GM12874 (cell line): Measurements from ENCODE around the gene GADD45G.

ENCODE experiments used
- TF ChIP-seq, protein P1 (sequence below): IDR thresholded peaks from 2 replicates; pipeline ENCODE4 v1.5.1; 2011; ENCODE audit warnings: low read depth, mild to moderate bottlenecking, control low read depth, low read length, moderate library complexity; ENCODE audit not compliant: insufficient read depth

GADD45G gene

GRCh38 chr9:89593727-89594427, 10.9 kb upstream of the GADD45G start:
- TF ChIP-seq, protein P1, sequence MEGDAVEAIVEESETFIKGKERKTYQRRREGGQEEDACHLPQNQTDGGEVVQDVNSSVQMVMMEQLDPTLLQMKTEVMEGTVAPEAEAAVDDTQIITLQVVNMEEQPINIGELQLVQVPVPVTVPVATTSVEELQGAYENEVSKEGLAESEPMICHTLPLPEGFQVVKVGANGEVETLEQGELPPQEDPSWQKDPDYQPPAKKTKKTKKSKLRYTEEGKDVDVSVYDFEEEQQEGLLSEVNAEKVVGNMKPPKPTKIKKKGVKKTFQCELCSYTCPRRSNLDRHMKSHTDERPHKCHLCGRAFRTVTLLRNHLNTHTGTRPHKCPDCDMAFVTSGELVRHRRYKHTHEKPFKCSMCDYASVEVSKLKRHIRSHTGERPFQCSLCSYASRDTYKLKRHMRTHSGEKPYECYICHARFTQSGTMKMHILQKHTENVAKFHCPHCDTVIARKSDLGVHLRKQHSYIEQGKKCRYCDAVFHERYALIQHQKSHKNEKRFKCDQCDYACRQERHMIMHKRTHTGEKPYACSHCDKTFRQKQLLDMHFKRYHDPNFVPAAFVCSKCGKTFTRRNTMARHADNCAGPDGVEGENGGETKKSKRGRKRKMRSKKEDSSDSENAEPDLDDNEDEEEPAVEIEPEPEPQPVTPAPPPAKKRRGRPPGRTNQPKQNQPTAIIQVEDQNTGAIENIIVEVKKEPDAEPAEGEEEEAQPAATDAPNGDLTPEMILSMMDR: peak; percentile 91

GRCh38 chr9:89594811-89595550, 9.8 kb upstream of the GADD45G start:
- TF ChIP-seq, protein P1: no peak

DNA sequence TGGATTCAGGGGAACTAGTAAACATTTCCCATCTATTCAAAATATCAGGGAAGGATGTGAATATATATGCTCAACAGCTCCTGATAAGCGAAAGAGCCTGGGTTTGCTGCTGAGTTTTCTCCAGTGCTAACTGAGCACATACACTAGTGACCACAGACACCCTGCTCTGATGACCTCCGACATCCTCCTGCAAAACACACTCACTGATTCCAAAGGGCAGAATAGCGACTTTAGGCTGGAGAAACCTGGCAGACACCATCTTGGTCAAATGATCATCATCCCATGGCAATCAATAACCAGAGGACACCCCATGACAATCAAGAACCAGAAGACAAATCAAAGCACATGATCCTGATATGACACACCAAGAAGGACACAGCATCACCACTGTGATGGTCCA, 9.2 kb upstream of the GADD45G start:
- TF ChIP-seq, protein P1: no peak

DNA sequence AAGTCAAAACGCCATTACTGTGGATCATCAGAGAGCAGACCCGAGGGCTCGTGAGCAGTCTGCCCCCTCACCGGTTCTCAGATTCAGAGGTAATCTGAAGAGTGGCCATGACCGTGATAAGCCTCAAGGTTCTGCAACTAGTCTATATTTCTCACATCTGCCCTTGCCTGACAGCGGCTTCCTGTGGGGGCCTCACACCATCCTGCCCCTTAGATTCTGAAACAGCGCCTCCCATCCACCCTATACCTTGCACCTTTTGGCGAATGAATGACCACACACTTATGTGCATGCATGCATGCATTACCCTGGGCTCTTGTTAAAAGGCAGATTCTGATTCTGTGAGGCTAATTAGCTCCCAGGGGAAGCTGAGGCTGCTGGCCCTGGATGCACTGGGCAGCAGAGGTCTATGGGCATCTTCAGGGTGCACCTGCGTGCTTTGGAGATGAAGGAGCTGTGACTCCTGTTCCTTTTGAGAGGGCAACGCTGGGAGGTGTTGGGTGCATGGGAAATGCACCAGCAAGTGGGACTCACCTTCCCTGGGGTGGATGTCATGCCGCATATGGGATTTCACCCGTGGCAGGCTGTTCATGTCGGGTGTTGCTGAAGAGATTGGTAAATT, 7.8 kb upstream of the GADD45G start:
- TF ChIP-seq, protein P1: no peak

DNA sequence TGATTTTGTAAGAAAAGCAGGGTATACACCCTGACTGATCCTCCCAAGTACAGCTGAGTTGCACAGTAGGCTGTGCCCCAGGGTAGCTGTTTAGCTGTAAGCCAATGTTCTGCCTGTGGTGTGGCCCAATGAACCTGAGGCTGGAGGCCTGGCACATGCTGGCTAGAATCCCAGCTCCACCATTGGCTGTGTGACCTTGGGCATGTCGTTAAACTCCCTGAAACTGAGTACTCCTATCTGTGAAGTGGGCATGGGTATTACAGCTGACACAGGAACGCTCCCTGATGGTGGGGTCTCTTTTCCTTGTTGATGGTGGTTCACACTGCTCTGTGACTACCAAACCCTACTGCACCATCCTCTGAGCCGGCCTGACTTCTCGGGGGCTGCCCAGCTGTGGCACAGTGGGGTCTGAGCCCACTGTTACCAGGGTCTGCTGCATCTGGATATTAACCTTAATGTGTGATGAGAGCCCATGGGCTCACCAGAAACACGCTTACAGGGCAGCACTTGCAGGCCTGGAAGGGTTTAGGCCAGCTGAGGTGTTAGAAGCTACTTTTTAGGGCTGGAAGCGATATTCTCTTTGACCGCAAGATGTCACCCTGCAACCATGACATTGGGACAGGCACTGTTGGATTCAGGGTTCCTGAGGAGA, 7.0 kb upstream of the GADD45G start:
- TF ChIP-seq, protein P1: peak; percentile 74

DNA sequence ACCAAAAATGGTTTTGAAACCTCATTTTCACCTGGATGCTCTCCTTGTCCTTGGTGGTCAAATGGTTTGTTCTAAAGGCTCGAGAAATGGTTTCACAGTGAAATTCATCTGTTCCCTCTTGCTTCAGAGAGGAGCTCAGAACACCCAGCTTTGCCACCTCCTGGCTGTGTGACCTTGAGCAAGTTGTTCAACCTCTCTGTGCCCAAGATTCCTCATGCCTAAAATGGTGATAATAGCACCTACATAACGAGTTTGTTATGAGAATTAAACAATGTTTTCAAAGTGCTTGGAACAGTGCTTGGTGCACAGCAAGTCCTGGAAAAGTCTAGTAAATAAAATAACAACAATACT, 6.5 kb upstream of the GADD45G start:
- TF ChIP-seq, protein P1: no peak

- TF ChIP-seq, protein P1: no peak
Measured at GRCh38 chr9:89598926-89599325, 5.9 kb upstream of the GADD45G start.
